Measurements from ENCODE around the gene ZNF280D. TPM values are rescaled to one million over a fixed set of nuclear protein-coding genes. Genes with fewer than 3 reads are reported as not detected.

Gene ZNF280D
- total and polyA plus RNA-seq, 12 donors, result 16.9 to 67.5 (median 46.1) TPM

DNA sequence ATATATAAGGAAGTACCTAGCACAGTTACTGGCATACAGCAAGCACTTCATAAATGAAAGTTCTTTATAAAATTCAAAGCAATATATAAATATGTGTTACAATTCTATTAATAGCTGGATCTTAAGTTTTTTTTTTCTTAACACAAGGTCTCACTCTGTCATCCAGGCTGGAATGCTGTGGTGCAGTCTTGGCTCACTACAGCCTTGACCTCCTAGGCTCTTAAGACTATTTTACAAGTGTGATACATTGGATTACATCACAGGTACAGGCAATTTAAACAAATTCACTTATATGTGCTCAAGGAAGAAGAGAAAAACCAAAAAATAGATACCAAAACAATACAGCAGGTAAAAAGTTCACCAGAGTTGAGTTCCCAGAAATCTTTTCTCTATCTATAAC is 60.6 kb downstream of the ZNF280D start:
- intact Hi-C loops (cut with DNase I), result no loop called here
- peaks cover 0 to 8% (median 0%) of the 10 kb centered on the region in 3 donors for H3K9me3 ChIP-seq (replicated peaks in 1 of 3)
- H3K4me3 ChIP-seq, result no peak overlapping the region
- H3K36me3 ChIP-seq (replicated peaks in 1 of 2), result no peaks in the 10 kb centered on the region
- peaks cover 0 to 10% of the 10 kb centered on the region in 2 donors for H3K4me1 ChIP-seq (replicated peaks in 1 of 2)
- TF ChIP-seq, protein P1, sequence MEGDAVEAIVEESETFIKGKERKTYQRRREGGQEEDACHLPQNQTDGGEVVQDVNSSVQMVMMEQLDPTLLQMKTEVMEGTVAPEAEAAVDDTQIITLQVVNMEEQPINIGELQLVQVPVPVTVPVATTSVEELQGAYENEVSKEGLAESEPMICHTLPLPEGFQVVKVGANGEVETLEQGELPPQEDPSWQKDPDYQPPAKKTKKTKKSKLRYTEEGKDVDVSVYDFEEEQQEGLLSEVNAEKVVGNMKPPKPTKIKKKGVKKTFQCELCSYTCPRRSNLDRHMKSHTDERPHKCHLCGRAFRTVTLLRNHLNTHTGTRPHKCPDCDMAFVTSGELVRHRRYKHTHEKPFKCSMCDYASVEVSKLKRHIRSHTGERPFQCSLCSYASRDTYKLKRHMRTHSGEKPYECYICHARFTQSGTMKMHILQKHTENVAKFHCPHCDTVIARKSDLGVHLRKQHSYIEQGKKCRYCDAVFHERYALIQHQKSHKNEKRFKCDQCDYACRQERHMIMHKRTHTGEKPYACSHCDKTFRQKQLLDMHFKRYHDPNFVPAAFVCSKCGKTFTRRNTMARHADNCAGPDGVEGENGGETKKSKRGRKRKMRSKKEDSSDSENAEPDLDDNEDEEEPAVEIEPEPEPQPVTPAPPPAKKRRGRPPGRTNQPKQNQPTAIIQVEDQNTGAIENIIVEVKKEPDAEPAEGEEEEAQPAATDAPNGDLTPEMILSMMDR (IDR thresholded peaks at IDR 0.05), result no peak
- no peak for TF ChIP-seq POLR2A (IDR thresholded peaks at IDR 0.05)
- peak in 2 of 7 donors; percentile 15 to 19 for DNase-seq
- H3K27ac ChIP-seq, result no peak overlapping the region
- no peaks in the 10 kb centered on the region for H3K27me3 ChIP-seq

DNA sequence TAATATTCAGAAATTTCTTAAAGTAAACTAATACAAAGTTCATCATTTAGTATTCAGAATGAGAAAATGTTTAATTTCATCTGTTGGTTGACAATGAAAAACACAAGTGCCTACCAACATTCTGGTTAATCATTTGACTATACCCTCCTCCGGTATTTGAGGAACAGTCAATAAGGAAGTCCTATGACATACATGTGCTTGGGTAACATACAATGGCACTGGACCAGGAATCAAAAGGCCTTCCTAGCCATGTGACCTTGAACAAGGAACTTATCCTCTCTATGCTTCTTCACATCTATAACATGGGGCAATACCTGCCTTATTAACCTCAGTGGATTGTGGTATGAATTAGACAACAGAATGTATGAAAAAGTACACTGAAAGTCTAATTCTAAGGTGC is 65.8 kb downstream of the ZNF280D start:
- Histone ChIP-seq H3K27ac (no peak overlapping the region), H3K4me1 (replicated peaks in 1 of 2) (peaks cover 0 to 4% of the 10 kb centered on the region in 2 donors), H3K36me3 (replicated peaks in 1 of 2) (peaks cover 0 to 24% of the 10 kb centered on the region in 2 donors), H3K4me3 (no peak overlapping the region), H3K27me3 (no peaks in the 10 kb centered on the region), H3K9me3 (replicated peaks in 1 of 3) (peaks cover 0 to 8% (median 0%) of the 10 kb centered on the region in 3 donors)
- intact Hi-C loops (cut with DNase I), result no loop called here
- WGBS, 4 donors, result 75 to 92% (median 84%) methylated on average over 1 of the region's 1 CpG
- DNase-seq, result peak in 2 of 7 donors; percentile 9 to 36
- TF ChIP-seq, protein P1 (IDR thresholded peaks at IDR 0.05), result no peak
- TF ChIP-seq POLR2A (IDR thresholded peaks at IDR 0.05), result no peak

DNA sequence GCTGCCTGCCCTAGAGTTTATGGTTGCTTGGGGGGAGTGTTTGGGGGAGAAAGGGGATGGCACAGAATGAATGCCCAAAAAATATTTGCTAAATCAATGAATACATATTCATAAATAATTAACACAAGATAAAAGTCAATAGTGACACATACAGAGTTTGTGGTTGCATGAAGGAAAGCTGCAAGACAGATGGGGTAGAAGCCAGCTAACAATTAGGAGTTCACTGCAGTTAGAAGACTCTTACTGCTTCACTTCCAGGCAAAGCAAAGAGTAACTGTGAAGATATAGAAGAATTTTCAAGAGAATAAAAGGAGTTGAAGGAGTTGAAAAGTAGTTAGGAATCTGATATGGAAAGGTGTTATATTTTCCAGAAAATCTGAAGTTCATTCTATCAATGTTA is 72.4 kb downstream of the ZNF280D start:
- intact Hi-C loops (cut with DNase I), result no loop called here
- TF ChIP-seq POLR2A (IDR thresholded peaks at IDR 0.05), result no peak
- TF ChIP-seq, protein P1 (IDR thresholded peaks at IDR 0.05), result no peak
- no peaks in the 10 kb centered on the region for H3K9me3 ChIP-seq (replicated peaks in 1 of 3)
- no peak overlapping the region for H3K27ac ChIP-seq
- no peak for DNase-seq
- no peaks in the 10 kb centered on the region for H3K27me3 ChIP-seq
- peaks cover 0 to 15% of the 10 kb centered on the region in 2 donors for H3K36me3 ChIP-seq (replicated peaks in 1 of 2)
- H3K4me3 ChIP-seq, result no peak overlapping the region
- H3K4me1 ChIP-seq (replicated peaks in 1 of 2), result no peaks in the 10 kb centered on the region

- Histone ChIP-seq H3K36me3 (replicated peaks in 1 of 2) (peaks cover 0 to 3% of the 10 kb centered on the region in 2 donors), H3K27ac (no peak overlapping the region), H3K4me3 (no peak overlapping the region), H3K4me1 (replicated peaks in 1 of 2) (no peaks in the 10 kb centered on the region), H3K27me3 (no peaks in the 10 kb centered on the region), H3K9me3 (replicated peaks in 1 of 3) (no peaks in the 10 kb centered on the region)
- intact Hi-C loops (cut with DNase I), result no loop called here
- TF ChIP-seq, protein P1 (IDR thresholded peaks at IDR 0.05), result no peak
- no peak for TF ChIP-seq POLR2A (IDR thresholded peaks at IDR 0.05)
- whole genome bisulfite sequencing, 4 donors, result 87 to 92% (median 90%) methylated on average over 2 of the region's 2 CpGs
- no peak for DNase-seq
These were observed 74.1 kb downstream of the ZNF280D start for GRCh38 chr15:56659197-56659596.

Data from adrenal gland (tissue), 12 donors.